GM19395 (cell line): Measurements from ENCODE around the gene GARNL3.

ENCODE experiments used
- ATAC-seq: cut with Tn5 transposase; IDR thresholded peaks from one replicate; pipeline ENCODE4 v1.9.1; 2021; ENCODE audit warnings: mild to moderate bottlenecking, moderate library complexity; ENCODE audit not compliant: unreplicated experiment

Gene GARNL3

GRCh38 chr9:127398715-127399400, 134.3 kb downstream of the GARNL3 start:
- ATAC-seq: no peak

GRCh38 chr9:127399736-127400269, 135.2 kb downstream of the GARNL3 start:
- no peak for ATAC-seq

DNA sequence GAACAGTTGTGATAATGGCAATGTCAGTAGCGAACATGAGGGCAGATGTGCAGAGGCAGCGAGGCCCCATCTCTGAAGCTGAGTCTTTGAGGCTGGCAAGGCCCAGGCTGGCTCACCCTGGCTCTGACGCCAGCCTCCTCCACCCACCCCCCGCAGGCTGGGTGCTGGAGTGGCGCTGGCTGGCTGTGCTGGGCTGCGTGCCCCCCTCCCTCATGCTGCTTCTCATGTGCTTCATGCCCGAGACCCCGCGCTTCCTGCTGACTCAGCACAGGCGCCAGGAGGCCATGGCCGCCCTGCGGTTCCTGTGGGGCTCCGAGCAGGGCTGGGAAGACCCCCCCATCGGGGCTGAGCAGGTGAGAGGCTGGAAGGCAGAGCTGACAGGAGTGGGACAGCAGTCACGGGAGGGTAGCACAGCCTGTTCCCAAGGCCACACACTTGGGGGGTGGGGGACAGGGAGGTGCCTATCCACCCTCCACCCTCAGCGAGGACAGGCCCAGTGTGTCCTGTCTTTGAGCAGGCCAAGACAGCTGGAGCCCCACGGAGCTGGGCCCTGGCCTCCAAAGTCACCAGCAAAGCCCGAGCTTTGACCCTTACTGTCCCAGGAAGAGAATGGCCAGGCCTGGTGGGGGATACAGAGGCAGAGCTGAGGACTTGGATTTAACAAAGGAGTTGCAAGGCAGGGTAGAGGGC, 138.0 kb downstream of the GARNL3 start:
- no peak for ATAC-seq

GRCh38 chr9:127403507-127404192, 139.1 kb downstream of the GARNL3 start:
- ATAC-seq: no peak

- no peak for ATAC-seq
Observed at GRCh38 chr9:127404631-127405030, 140.1 kb downstream of the GARNL3 start.

DNA sequence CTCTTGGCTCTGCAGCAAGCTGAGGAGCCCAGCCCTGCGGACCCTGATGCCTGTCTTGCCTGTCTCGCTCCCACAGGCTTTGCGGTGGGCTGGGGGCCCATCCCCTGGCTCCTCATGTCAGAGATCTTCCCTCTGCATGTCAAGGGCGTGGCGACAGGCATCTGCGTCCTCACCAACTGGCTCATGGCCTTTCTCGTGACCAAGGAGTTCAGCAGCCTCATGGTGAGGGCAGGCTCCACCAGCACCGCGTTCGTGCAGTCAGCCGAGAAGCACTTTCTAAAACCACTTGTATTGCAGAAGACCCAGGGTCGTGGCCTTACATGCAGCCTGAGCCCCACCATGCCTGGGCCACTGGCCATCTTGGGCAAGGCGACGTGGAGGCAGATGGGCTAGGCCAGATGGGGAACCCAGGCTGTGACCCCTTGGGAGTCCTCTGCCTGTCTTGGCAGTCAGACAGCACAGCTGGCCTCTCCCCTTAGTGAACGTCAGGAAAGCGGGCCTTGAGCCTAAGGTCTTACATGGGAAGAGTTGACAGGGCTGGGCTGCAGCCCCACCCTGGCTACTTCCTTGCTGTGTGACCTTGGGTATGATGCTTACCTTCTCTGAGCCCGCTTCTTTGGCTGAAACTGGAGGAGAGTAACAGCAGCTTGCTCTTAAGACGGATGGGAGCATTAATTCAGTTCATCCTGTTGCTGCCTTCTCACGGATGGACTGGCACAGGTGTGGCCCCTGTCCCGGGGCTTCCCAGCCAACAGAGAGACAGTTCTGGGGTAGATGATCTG, 141.0 kb downstream of the GARNL3 start:
- ATAC-seq: no peak

DNA sequence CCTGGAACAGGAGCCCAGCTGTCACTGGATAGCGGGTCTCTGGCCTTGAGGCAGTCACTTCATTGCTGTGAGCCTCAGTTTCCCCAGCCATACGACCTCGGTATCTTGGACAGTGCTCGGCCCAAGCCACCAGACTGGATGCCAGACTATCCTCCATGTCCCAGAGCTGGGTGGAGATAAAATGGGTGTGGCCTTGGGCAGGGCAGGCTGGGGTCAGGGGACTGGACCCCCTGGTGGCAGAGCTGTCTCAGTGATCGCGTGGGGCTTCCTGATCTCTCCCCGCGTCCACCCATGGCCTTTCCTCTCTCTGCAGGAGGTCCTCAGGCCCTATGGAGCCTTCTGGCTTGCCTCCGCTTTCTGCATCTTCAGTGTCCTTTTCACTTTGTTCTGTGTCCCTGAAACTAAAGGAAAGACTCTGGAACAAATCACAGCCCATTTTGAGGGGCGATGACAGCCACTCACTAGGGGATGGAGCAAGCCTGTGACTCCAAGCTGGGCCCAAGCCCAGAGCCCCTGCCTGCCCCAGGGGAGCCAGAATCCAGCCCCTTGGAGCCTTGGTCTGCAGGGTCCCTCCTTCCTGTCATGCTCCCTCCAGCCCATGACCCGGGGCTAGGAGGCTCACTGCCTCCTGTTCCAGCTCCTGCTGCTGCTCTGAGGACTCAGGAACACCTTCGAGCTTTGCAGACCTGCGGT, 142.4 kb downstream of the GARNL3 start:
- ATAC-seq: no peak

- no peak for ATAC-seq
Observed at GRCh38 chr9:127407492-127407843, 142.9 kb downstream of the GARNL3 start.

DNA sequence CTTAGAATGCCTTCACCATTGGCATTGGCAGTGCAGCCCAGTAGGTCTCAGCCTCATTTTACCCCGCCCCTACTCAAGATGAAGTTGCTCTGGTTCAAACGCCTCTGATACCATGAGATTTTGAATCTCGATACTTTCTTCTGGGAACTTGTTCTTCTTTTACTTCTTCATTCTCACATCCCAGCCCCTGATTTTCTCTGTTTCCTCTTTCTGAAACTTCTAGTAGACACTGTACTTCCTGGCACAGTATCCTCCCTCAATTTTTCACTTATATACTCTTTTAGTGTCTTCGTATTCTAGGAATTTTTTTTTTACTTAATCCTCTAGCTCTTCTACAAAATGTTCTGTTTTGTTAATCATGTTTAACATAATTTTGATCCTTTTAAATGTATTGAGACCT, 146.5 kb downstream of the GARNL3 start:
- no peak for ATAC-seq

- no peak for ATAC-seq
Observed at GRCh38 chr9:127415141-127415540, 150.6 kb downstream of the GARNL3 start.

- no peak for ATAC-seq
Observed at GRCh38 chr9:127415657-127416056, 151.1 kb downstream of the GARNL3 start.

DNA sequence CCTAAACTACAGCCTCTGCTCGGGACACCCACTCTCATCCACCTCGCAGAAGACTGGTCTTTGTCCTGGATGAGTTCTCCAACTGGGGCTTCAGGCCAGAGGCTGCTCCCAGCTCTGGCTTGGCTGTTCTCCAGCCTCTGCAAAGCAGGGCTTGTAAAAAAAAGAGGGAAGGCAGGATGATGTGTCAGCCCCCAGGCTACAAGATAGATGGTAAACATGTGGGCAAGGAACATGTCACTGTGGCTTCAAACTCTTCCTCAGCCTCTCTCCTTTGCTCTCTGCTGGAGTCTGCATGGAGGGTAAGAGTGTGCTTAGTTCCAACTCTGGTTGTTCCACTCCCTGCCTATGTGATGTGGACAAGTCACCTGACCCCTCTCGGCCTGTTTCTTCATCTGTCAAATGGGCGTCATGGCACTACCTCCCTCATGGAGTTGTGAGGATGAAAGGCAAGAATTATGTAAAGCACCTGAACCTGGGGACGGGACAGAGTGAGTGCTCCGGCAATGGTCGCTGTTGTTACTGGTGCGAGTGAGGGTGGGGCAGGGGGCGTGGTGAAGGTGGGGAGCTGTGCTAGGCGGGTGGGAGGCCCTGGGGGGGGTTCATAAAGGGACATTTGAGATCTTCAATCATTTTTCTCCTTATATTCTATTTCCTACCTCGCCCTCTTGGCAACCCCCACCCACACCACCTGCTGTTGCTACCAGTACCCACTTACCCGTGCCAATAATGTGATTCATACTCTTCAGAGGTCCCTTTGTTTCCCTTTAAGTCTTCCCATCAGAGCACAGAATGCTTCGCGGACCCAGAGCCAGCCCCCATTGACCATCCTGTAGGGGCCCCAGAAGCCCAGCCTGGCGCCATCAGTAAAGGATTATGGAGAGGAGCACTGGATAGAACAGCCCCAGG, 152.8 kb downstream of the GARNL3 start:
- ATAC-seq: no peak

DNA sequence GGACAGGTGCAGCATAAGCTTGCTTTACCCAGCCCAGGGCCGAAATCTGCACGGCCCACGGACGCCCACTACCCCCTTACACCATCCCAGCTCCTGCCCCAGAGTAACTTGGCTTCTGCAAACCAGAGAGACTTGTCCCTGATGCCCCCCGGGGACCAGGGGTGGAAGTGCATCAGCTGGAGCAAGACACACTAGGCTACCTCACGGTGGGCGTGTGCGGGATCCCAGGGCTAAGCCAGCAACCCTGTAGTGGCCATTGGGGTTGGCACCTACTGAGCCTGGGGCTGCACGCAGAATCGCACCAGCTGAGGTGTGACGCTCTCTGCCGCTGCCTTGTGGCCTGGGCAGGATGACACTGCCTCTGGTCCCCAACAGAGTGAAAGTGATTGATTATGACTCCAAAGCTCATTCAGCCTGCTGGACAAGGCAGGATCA, 153.5 kb downstream of the GARNL3 start:
- ATAC-seq: no peak

- ATAC-seq: no peak
Observed at GRCh38 chr9:127419348-127419747, 154.8 kb downstream of the GARNL3 start.

- no peak for ATAC-seq
Observed at GRCh38 chr9:127421057-127421456, 156.5 kb downstream of the GARNL3 start.

- ATAC-seq: no peak
Observed at GRCh38 chr9:127422133-127422782, 157.7 kb downstream of the GARNL3 start.

DNA sequence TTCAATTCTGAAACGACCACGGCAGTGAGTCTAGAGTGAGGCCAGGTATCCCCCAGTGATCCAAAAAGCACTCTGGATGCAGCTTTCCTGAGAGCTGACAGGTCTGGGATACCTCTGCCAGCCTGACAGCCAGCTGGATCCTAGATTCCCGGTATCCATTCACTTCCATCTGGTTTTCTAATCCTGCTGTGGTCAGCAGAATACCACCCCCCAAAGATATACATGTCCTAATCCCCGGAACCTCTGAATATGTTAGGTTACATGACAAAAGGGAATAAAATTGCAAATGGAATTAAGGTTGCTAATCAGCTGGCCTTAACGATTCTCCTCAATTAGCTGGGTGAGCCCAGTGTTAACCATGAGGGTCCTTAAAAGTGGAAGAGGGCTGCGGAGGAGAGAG, 158.2 kb downstream of the GARNL3 start:
- no peak for ATAC-seq

- peak; percentile 18 for ATAC-seq
Observed at GRCh38 chr9:127423476-127423933, 158.9 kb downstream of the GARNL3 start.
